SW480 (cell line): ENCODE results near the gene OARD1.
"Not testable (repeated sequence)": the region's sequence is repeated elsewhere in the genome, so short reads cannot be mapped to it uniquely, and the experiment has no call there.

ENCODE experiments used
- DNase-seq: peaks from one replicate; pipeline ENCODE4 v3.0.0-alpha.2; 2016; ENCODE audit warnings: low spot score

The OARD1 gene

DNA sequence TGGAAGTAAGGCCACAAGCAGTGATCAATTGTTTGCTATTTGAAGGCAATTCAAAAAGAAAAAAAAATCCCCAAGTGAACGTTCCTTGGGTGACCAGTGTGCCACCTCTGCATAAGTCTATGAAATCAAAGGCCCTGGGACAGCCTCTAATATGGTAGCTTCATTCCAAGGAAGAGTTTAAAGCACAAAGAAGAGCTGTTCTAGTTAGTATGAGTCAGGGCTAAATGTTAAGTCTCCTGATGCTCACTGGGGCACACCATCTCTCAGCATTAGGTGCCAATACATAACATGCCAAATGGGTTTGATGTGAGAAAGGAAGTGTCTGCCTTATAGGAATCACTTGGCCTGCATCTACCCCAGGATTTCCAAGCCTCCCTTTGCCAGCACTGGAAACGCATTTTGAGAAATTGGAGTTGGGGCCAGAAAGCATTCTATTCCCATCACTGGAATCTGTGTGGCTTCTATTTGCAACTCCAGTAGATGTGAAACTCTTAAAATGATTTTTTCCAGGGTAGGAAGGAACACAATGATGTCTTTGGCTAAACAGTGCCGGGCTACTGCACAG is 46.1 kb downstream of the OARD1 start:
- DNase-seq = no peak

DNA sequence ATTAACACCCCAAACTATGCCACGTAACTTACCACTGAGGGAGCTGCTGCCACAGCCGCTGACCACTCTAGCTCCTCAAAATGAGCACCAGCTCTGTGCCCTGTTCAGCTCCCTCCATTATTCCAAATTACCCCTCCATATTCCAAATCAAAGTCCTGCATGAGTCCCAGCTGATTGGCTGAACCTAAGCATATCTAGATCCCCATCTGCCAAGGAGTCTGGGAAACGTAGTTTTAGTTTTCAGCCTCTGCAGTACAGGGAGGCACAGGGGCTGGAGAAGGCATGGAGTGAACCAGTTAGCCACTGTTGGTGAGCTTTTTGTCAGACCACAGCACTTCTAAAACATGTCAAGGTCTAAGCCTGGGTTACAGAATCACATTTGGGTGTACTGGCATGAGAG is 49.0 kb downstream of the OARD1 start:
- no peak for DNase-seq

DNA sequence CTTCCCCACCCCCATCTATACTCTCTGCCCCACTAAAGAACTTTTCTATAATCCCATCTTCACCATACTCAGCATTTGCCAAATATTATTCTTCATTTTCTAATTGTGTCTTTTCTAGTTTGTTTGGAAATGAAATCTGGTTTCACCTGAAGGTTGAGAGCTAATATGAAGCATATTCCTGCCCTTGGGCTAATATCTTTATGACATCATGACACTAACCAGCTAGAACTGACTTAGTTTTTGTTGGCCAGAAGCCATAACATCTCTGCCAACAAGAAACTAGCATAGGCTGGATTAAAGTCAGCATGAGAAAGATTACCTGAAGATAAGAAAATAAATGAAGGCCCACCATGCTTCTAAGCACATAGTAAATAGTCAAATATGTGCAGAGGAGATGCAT is 49.9 kb downstream of the OARD1 start:
- no peak for DNase-seq

DNA sequence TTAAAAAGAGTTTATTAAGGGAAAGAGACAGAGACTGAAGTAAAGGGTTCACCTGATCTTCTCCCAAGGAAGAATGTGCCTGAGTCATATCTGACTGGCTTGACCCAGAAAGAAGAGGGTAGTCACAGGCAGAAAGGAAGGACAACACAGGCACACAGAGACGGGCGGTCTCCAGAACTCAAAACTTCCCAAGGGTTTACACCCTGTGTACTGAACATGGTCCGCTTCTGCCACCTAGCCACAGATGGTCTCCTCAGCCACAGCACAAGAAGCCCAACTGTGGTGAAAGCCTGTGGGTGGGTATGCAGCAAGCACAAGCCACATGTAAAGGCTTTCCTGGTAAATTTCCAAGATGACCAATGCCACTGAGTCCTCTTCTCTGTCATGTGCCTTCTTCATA is 50.3 kb downstream of the OARD1 start:
- DNase-seq = peak; percentile 45

DNA sequence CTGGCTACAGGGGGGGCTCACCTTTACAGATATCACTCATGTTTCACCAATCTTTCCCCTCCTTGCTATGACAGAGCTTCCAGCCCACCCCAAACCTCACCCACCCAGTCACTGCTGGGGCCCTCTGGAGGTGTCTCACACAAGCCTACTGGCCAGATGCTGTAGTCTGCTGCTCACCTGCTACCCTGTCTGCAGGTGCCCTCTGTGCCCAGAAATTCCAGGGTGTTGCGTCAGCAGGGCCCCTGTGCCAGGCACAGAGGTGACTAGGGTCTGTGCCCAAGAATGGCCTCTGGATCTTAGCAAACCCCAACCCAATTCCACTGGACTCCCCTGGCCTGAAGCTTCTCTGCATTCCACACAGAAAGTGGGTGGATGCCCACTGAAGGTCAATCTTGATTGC is 54.5 kb downstream of the OARD1 start:
- no peak for DNase-seq

DNA sequence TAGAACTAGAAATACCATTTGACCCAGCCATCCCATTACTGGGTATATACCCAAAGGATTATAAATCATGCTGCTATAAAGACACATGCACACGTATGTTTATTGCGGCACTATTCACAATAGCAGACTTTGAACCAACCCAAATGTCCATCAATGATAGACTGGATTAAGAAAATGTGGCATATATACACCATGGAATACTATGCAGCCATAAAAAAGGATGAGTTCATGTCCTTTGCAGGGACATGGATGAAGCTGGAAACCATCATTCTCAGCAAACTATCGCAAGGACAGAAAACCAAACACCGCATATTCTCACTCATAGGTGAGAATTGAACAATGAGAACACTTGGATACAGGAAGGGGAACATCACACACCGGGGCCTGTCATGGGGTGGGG is 56.3 kb downstream of the OARD1 start:
- not testable (repeated sequence) for DNase-seq

DNA sequence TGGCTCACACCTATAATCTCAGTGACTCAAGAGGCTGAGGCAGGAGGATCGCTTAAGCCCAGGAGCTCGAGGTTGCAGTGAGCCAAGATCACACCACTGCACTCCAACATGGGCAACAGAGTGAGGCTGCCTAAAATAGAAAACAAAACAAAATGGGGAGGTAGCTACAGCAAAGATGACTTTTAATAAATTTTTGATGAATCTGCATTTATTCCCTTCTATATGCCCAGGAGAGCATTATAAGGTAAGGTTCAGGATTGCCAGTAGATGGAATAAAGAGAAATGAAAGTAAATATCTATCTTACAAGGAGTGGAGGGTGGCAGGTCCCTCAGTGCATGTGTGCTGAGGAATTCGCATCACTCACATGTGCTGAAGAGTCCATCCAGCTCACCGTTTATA is 57.4 kb downstream of the OARD1 start:
- DNase-seq = no peak
